IMR-90 (cell line): ENCODE measurements around the gene TMBIM6. TPM values are rescaled to one million over a fixed set of nuclear protein-coding genes. Genes with fewer than 3 reads are reported as not detected.

Experiments used
- ATAC-seq: fragments of 200-7000 bp; cut with Tn5 transposase; 2 replicates; pipeline ENCODE4 v1.9.1; 2020; ENCODE audit warnings: low read depth, mild to moderate bottlenecking, moderate library complexity
- BruUV-seq: library from RNA; stranded (reverse); fragments of 400-500 nt; replicated peaks from 2 replicates; lab custom pipeline; 2021; lab: Mats Ljungman, UMichigan
- CTCF ChIA-PET: fragments of 300-600 bp; formaldehyde crosslinking; extraction: SDS; loops from one replicate; lab custom pipeline; 2021; ENCODE audit warnings: antibody characterized with exemption; lab: Yijun Ruan, JAX
- POLR2A ChIA-PET: fragments of 300-600 bp; sonication (Branson Sonifier 250); formaldehyde crosslinking; loops from one replicate; lab custom pipeline; 2022; ENCODE audit warnings: antibody characterized with exemption; ENCODE audit not compliant: unreplicated experiment; lab: Charles Lee
- DNase-seq: peaks from one replicate; pipeline ENCODE4 v3.0.0; 2013
- H2AFZ ChIP-seq: replicated peaks from 2 replicates; pipeline ENCODE3; 2013; ENCODE audit warnings: low read length, mild to moderate bottlenecking; ENCODE audit not compliant: poor library complexity
- H2AK5ac ChIP-seq: 2 replicates; pipeline ENCODE4 v1.6.1; 2013; ENCODE audit warnings: low read depth, low read length, inconsistent platforms
- H2AK9ac ChIP-seq: replicated peaks from 2 replicates; pipeline ENCODE3; 2013; ENCODE audit warnings: mild to moderate bottlenecking, low read depth, low read length, moderate library complexity; ENCODE audit not compliant: poor library complexity
- H2BK120ac ChIP-seq: 2 replicates; pipeline ENCODE4 v1.6.1; 2013; ENCODE audit warnings: low read depth, low read length, inconsistent platforms
- H2BK15ac ChIP-seq: 3 replicates; pipeline ENCODE4 v1.6.1; 2013; ENCODE audit warnings: low read depth, low read length, inconsistent platforms
- H2BK20ac ChIP-seq: 2 replicates; pipeline ENCODE4 v1.6.1; 2013; ENCODE audit warnings: low read depth, mild to moderate bottlenecking, inconsistent platforms, low read length, moderate library complexity
- H2BK5ac ChIP-seq: 2 replicates; pipeline ENCODE4 v1.6.1; 2013; ENCODE audit warnings: mild to moderate bottlenecking, low read depth, low read length, inconsistent platforms; ENCODE audit not compliant: poor library complexity, severe bottlenecking
- H3K14ac ChIP-seq: replicated peaks from 2 replicates; pipeline ENCODE4 v1.6.1; 2013; ENCODE audit warnings: low read depth, low read length, inconsistent platforms
- H3K18ac ChIP-seq: 2 replicates; pipeline ENCODE4 v1.6.1; 2013; ENCODE audit warnings: low read depth, low read length, control low read depth
- H3K23ac ChIP-seq: 2 replicates; pipeline ENCODE4 v1.6.1; 2013; ENCODE audit warnings: low read depth, low read length, inconsistent platforms
- H3K27ac ChIP-seq: 2 replicates; pipeline ENCODE4 v1.5.1; 2013; ENCODE audit warnings: mild to moderate bottlenecking, control low read depth, low read length; ENCODE audit not compliant: insufficient read depth
- H3K27me3 ChIP-seq: 2 replicates; pipeline ENCODE4 v1.6.1; 2013; ENCODE audit warnings: low read length; ENCODE audit not compliant: control insufficient read depth, insufficient read depth
- H3K36me3 ChIP-seq: 2 replicates; pipeline ENCODE4 v1.6.1; 2013; ENCODE audit warnings: low read length, mixed read lengths; ENCODE audit not compliant: control insufficient read depth, insufficient read depth
- H3K4ac ChIP-seq: 2 replicates; pipeline ENCODE4 v1.6.1; 2013; ENCODE audit warnings: low read depth, low read length, inconsistent platforms
- H3K4me1 ChIP-seq: 2 replicates; pipeline ENCODE4 v1.6.1; 2013; ENCODE audit warnings: low read length, mixed read lengths; ENCODE audit not compliant: control insufficient read depth, insufficient read depth
- H3K4me2 ChIP-seq: 2 replicates; pipeline ENCODE4 v1.6.1; 2013; ENCODE audit warnings: low read depth, mild to moderate bottlenecking, control low read depth, low read length, moderate library complexity
- H3K4me3 ChIP-seq: 2 replicates; pipeline ENCODE4 v1.5.1; 2013; ENCODE audit warnings: low read depth, mild to moderate bottlenecking, control low read depth, low read length, moderate library complexity; ENCODE audit not compliant: insufficient read depth
- H3K56ac ChIP-seq: 2 replicates; pipeline ENCODE4 v1.6.1; 2013; ENCODE audit warnings: low read length, inconsistent platforms; ENCODE audit not compliant: insufficient read depth; ENCODE audit errors: extremely low read depth
- H3K79me1 ChIP-seq, 2 experiments: 2 replicates each; pipeline ENCODE4 v1.6.1; 2013; ENCODE audit warnings: low read length in 2 of 2, inconsistent platforms in 1 of 2, low read depth in 1 of 2
- H3K9ac ChIP-seq: 2 replicates; pipeline ENCODE4 v1.6.1; 2013; ENCODE audit warnings: low read depth, low read length, control low read depth
- H3K9me1 ChIP-seq: 2 replicates; pipeline ENCODE4 v1.6.1; 2013; ENCODE audit warnings: low read length, inconsistent platforms; ENCODE audit not compliant: insufficient read depth
- H3K9me3 ChIP-seq: 2 replicates; pipeline ENCODE4 v1.6.1; 2013; ENCODE audit warnings: low read length; ENCODE audit not compliant: control insufficient read depth, insufficient read depth
- H4K20me1 ChIP-seq: 2 replicates; pipeline ENCODE4 v1.6.1; 2013; ENCODE audit warnings: low read length, inconsistent platforms; ENCODE audit not compliant: insufficient read depth
- H4K5ac ChIP-seq: 2 replicates; pipeline ENCODE4 v1.6.1; 2013; ENCODE audit warnings: mild to moderate bottlenecking, low read depth, low read length, control low read depth
- H4K8ac ChIP-seq, 2 experiments: 2 replicates each; pipeline ENCODE4 v1.6.1; 2013; ENCODE audit warnings: low read depth in 2 of 2, low read length in 2 of 2, control low read depth in 1 of 2, inconsistent platforms in 1 of 2
- H4K91ac ChIP-seq: 2 replicates; pipeline ENCODE4 v1.6.1; 2013; ENCODE audit warnings: low read depth, low read length, inconsistent platforms; ENCODE audit not compliant: insufficient read depth
- CEBPB ChIP-seq: IDR thresholded peaks from 2 replicates; pipeline ENCODE4 v1.6.1; 2012; ENCODE audit warnings: low read depth, low read length, improper control_type of control experiment
- CHD1 ChIP-seq: IDR thresholded peaks from 2 replicates; pipeline ENCODE4 v1.6.1; 2012; ENCODE audit warnings: low read depth, low read length, improper control_type of control experiment
- CTCF ChIP-seq: conservative IDR thresholded peaks from 2 replicates; pipeline ENCODE4 v1.5.1; 2012; ENCODE audit warnings: mild to moderate bottlenecking, low read depth, low read length, improper control_type of control experiment
- ELK1 ChIP-seq: fragments of 150-350 bp; IDR thresholded peaks from 2 replicates; pipeline ENCODE4 v1.6.1; 2016; ENCODE audit warnings: low read depth, mild to moderate bottlenecking, low read length, moderate library complexity, borderline replicate concordance
- MAFK ChIP-seq: IDR thresholded peaks from 2 replicates; pipeline ENCODE4 v1.6.1; 2012; ENCODE audit warnings: low read depth, low read length, improper control_type of control experiment
- MAZ ChIP-seq: IDR thresholded peaks from 2 replicates; pipeline ENCODE4 v1.6.1; 2012; ENCODE audit warnings: low read depth, mild to moderate bottlenecking, low read length, improper control_type of control experiment, moderate library complexity, borderline replicate concordance
- MXI1 ChIP-seq: IDR thresholded peaks from 2 replicates; pipeline ENCODE4 v1.6.1; 2012; ENCODE audit warnings: low read depth, mild to moderate bottlenecking, low read length, moderate library complexity, borderline replicate concordance
- NFE2L2 ChIP-seq: fragments of 150-350 bp; IDR thresholded peaks from 2 replicates; pipeline ENCODE4 v1.6.1; 2016; ENCODE audit warnings: low read depth, mild to moderate bottlenecking, low read length
- POLR2A ChIP-seq: IDR thresholded peaks from 2 replicates; pipeline ENCODE4 v1.6.1; 2012; ENCODE audit warnings: mild to moderate bottlenecking, low read depth, low read length
- RAD21 ChIP-seq: IDR thresholded peaks from 2 replicates; pipeline ENCODE4 v1.6.1; 2012; ENCODE audit warnings: low read length, improper control_type of control experiment
- SMC3 ChIP-seq: fragments of 150-350 bp; IDR thresholded peaks from 2 replicates; pipeline ENCODE4 v1.6.1; 2016; ENCODE audit warnings: low read depth, mild to moderate bottlenecking, antibody characterized with exemption, low read length, moderate library complexity
- USF2 ChIP-seq: fragments of 150-350 bp; IDR thresholded peaks from 2 replicates; pipeline ENCODE4 v1.6.1; 2017; ENCODE audit warnings: mild to moderate bottlenecking, antibody characterized with exemption, low read length, low read depth
- WGBS, 2 experiments: methylation state at CpG; one replicate each; pipeline versions ENCODE4 v1.1.5 to v1.1.7; 2013; ENCODE audit warnings: missing lambda C conversion rate in 2 of 2; ENCODE audit not compliant: insufficient read length in 1 of 2; ENCODE audit errors: extremely low coverage in 2 of 2; 5-methylcytosine and 5-hydroxymethylcytosine counted together
- dilution Hi-C: fragments of 300-500 bp; cut with HindIII; formaldehyde crosslinking; loops from one replicate; pipeline ENCODE4 v1.14.3; 2018; ENCODE audit warnings: low sequenced_read_pairs; ENCODE audit not compliant: unreplicated experiment
- in situ Hi-C: fragments of 300-500 bp; cut with MboI; formaldehyde crosslinking; loops from 3 replicates; pipeline ENCODE4 v1.14.3; 2019; ENCODE audit warnings: low sequenced_read_pairs, inconsistent platforms, mixed read lengths
- intact Hi-C: fragments of 100-400 bp; cut with micrococcal nuclease; formaldehyde crosslinking; loops from 2 replicates; pipeline ENCODE4 v1.10.0; 2022
- polyA plus RNA-seq, 3 experiments: library from polyadenylated mRNA; depleted of rRNA; stranded (reverse); fragments of >200 nt; gene quantifications; 2 replicates each; pipeline ENCODE4 v1.2.3, GENCODE V29; 2012; ENCODE audit warnings: low replicate concordance in 1 of 3
- total RNA-seq: library from RNA; depleted of rRNA; stranded (reverse); fragments of >200 nt; gene quantifications from 2 replicates; pipeline ENCODE4 v1.2.3, GENCODE V29; 2012

The TMBIM6 gene
- total and polyA plus RNA-seq, 2 of the 4 experiments (the other 2 are of a cell fraction) = 255 to 285 TPM

GRCh38 chr12:49692851-49693250 lies 48.5 kb upstream of the TMBIM6 start:
- Histone ChIP-seq H3K4me3 (no peak overlapping the region), H3K36me3 (no peaks in the 10 kb centered on the region), H3K4me2 (no peak overlapping the region), H2BK20ac (no peak overlapping the region), H3K14ac (no peak overlapping the region), H3K18ac (no peak overlapping the region), H3K56ac (no peak overlapping the region), H3K79me1 (peaks cover 31 to 84% of the 10 kb centered on the region in 2 experiments), H3K4me1 (0 out of 2 replicates have a peak, but pooled peaks cover 2% of the 10 kb centered on the region), H4K20me1 (peaks cover 20% of the 10 kb centered on the region), H2BK120ac (no peak overlapping the region), H2BK15ac (no peak overlapping the region), H3K9ac (no peak overlapping the region), H2AK9ac (no peak overlapping the region), H3K27ac (no peak overlapping the region), H3K9me1 (peaks cover 7% of the 10 kb centered on the region), H3K9me3 (no peaks in the 10 kb centered on the region), H3K27me3 (no peaks in the 10 kb centered on the region), H4K5ac (no peak overlapping the region), H4K8ac (no peak overlapping the region), H2AK5ac (no peak overlapping the region), H3K23ac (no peak overlapping the region), H2BK5ac (no peak overlapping the region), H2AFZ (no peak overlapping the region), H4K91ac (no peak overlapping the region), H3K4ac (no peak overlapping the region)
- intact Hi-C loops (no loop called here), in situ Hi-C loops (no loop called here), dilution Hi-C loops (no loop called here)
- 83% methylated on average over 1 of the region's 3 CpGs; no CpG with 5 or more reads in 1 of the 2 experiments for WGBS, 2 experiments
- ATAC-seq = no peak
- BruUV-seq = no TSS peak
- DNase-seq = no peak
- POLR2A ChIA-PET = no interaction called here
- TF ChIP-seq CHD1 = no peak
- no peak; the same call in 1 of the 2 replicates for TF ChIP-seq CEBPB
- no peak for TF ChIP-seq POLR2A
- TF ChIP-seq MAFK = no peak
- TF ChIP-seq MAZ = no peak
- TF ChIP-seq NFE2L2 = no peak
- TF ChIP-seq ELK1 = no peak
- no peak for TF ChIP-seq CTCF
- no peak for TF ChIP-seq SMC3
- TF ChIP-seq MXI1 = no peak
- no peak for TF ChIP-seq RAD21
- TF ChIP-seq USF2 = no peak
- CTCF ChIA-PET = no interaction called here
